Activated T-cell treated with anti-CD3 and anti-CD28 coated beads, Interleukin-2, amount 50 U/mL, for 4 hours (primary cell): ENCODE measurements around the gene PKP4. TPM values are rescaled to one million over a fixed set of nuclear protein-coding genes. Genes with fewer than 3 reads are reported as not detected.
"Not testable (repeated sequence)": the region's sequence is repeated elsewhere in the genome, so short reads cannot be mapped to it uniquely, and the experiment has no call there.

Experiments used
- ATAC-seq, 2 donors: fragments of 200-7000 bp; cut with Tn5 transposase; one replicate each; pipeline ENCODE4 v1.10.0; 2021
- DNase-seq: peaks from one replicate; pipeline ENCODE4 v3.0.0-alpha.2; 2020
- H3K27me3 Mint-ChIP-seq: one replicate; pipeline ENCODE4 v1.8.0; 2021; ENCODE audit warnings: low read depth, mixed read lengths
- H3K36me3 Mint-ChIP-seq: one replicate; pipeline ENCODE4 v1.8.0; 2022; ENCODE audit warnings: mixed read lengths; ENCODE audit not compliant: insufficient read depth
- H3K4me1 Mint-ChIP-seq: one replicate; pipeline ENCODE4 v1.8.0; 2021; ENCODE audit warnings: low read depth, mixed read lengths
- H3K4me3 Mint-ChIP-seq: one replicate; pipeline ENCODE4 v1.8.0; 2021; ENCODE audit warnings: mild to moderate bottlenecking, moderate library complexity, mixed read lengths
- H3K9me3 Mint-ChIP-seq: one replicate; pipeline ENCODE4 v1.8.0; 2021; ENCODE audit warnings: mixed read lengths
- total RNA-seq, 3 donors: library from RNA; stranded (reverse); gene quantifications; one replicate each; pipeline ENCODE4 v1.2.1, GENCODE V29; 2021

PKP4 gene, protein sequence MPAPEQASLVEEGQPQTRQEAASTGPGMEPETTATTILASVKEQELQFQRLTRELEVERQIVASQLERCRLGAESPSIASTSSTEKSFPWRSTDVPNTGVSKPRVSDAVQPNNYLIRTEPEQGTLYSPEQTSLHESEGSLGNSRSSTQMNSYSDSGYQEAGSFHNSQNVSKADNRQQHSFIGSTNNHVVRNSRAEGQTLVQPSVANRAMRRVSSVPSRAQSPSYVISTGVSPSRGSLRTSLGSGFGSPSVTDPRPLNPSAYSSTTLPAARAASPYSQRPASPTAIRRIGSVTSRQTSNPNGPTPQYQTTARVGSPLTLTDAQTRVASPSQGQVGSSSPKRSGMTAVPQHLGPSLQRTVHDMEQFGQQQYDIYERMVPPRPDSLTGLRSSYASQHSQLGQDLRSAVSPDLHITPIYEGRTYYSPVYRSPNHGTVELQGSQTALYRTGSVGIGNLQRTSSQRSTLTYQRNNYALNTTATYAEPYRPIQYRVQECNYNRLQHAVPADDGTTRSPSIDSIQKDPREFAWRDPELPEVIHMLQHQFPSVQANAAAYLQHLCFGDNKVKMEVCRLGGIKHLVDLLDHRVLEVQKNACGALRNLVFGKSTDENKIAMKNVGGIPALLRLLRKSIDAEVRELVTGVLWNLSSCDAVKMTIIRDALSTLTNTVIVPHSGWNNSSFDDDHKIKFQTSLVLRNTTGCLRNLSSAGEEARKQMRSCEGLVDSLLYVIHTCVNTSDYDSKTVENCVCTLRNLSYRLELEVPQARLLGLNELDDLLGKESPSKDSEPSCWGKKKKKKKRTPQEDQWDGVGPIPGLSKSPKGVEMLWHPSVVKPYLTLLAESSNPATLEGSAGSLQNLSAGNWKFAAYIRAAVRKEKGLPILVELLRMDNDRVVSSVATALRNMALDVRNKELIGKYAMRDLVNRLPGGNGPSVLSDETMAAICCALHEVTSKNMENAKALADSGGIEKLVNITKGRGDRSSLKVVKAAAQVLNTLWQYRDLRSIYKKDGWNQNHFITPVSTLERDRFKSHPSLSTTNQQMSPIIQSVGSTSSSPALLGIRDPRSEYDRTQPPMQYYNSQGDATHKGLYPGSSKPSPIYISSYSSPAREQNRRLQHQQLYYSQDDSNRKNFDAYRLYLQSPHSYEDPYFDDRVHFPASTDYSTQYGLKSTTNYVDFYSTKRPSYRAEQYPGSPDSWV
- 10 to 100 TPM; 11.5 to 17.7 (median 12.5) TPM for total RNA-seq

- no peaks in the 10 kb centered on the region for H3K36me3 Mint-ChIP-seq
These were observed at the start of gene PKP4, which contains the start of gene CCDC148 for GRCh38 chr2:158456309-158457066. Gene PKP4 (plus strand): TSS chr2:158456952. CDS start chr2:158533185, 76,233 bp downstream. Gene CCDC148 (minus strand): TSS chr2:158456753. CDS start chr2:158456439, 314 bp downstream.

GRCh38 chr2:158407031-158407430 lies 49.7 kb upstream of the PKP4 start:
- ATAC-seq (no peak), DNase-seq (no peak)
- Mint-ChIP-seq H3K36me3 (no peaks in the 10 kb centered on the region), H3K9me3 (peaks cover 17% of the 10 kb centered on the region), H3K4me1 (no peaks in the 10 kb centered on the region), H3K4me3 (no peak overlapping the region), H3K27me3 (peaks cover 2% of the 10 kb centered on the region)

More at GRCh38 chr2:158456309-158457066, at the start of gene PKP4, which contains the start of gene CCDC148:
- ATAC-seq (peak; percentile 91 to 92), DNase-seq (peak; percentile 86)
- no peaks in the 10 kb centered on the region for H3K9me3 Mint-ChIP-seq
- peak within 1 kb of the TSS; percentile 92 for H3K4me3 Mint-ChIP-seq
- peaks cover 21% of the 10 kb centered on the region for H3K4me1 Mint-ChIP-seq
- H3K27me3 Mint-ChIP-seq = peaks cover 3% of the 10 kb centered on the region

DNA sequence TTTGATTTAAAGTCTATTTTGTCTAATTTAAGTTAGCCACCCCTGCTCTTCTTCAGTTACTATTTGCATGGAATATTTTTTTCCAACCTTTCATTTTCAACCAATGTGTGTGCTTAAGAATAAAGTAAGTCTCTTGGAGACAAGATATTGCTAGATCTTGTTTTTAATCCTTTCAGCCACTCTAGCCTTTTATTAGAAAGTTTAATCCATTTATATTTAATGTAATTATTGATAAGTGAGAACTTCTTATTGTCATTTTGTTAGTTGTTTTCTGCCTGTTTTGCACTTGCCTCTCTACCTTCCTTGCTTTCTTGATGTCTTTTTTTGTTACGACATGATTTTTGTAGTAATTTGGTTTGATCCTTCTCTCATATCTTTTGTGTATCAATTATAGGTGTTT lies 46.6 kb upstream of the PKP4 start:
- Mint-ChIP-seq H3K9me3 (peaks cover 20% of the 10 kb centered on the region), H3K4me1 (no peaks in the 10 kb centered on the region), H3K27me3 (peaks cover 7% of the 10 kb centered on the region), H3K36me3 (no peaks in the 10 kb centered on the region), H3K4me3 (no peak overlapping the region)
- DNase-seq = no peak
- ATAC-seq = no peak

GRCh38 chr2:158411748-158412147 lies 45.0 kb upstream of the PKP4 start:
- Mint-ChIP-seq H3K4me3 (no peak overlapping the region), H3K9me3 (peaks cover 33% of the 10 kb centered on the region), H3K27me3 (peaks cover 16% of the 10 kb centered on the region), H3K36me3 (peaks cover 3% of the 10 kb centered on the region), H3K4me1 (no peaks in the 10 kb centered on the region)
- ATAC-seq (no peak), DNase-seq (no peak)

- H3K27me3 Mint-ChIP-seq = peaks cover 16% of the 10 kb centered on the region
These were observed 44.5 kb upstream of the PKP4 start for GRCh38 chr2:158412206-158412605.

GRCh38 chr2:158413581-158413980 lies 43.2 kb upstream of the PKP4 start:
- ATAC-seq = no peak
- H3K27me3 Mint-ChIP-seq = peaks cover 21% of the 10 kb centered on the region
- peaks cover 33% of the 10 kb centered on the region for H3K9me3 Mint-ChIP-seq
- no peaks in the 10 kb centered on the region for H3K4me1 Mint-ChIP-seq
- H3K4me3 Mint-ChIP-seq = no peak overlapping the region
- no peak for DNase-seq
- peaks cover 3% of the 10 kb centered on the region for H3K36me3 Mint-ChIP-seq

More at GRCh38 chr2:158412206-158412605, 44.5 kb upstream of the PKP4 start:
- H3K4me3 Mint-ChIP-seq = no peak overlapping the region
- H3K4me1 Mint-ChIP-seq = no peaks in the 10 kb centered on the region
- ATAC-seq (no peak), DNase-seq (no peak)
- H3K36me3 Mint-ChIP-seq = peaks cover 3% of the 10 kb centered on the region
- H3K9me3 Mint-ChIP-seq = peaks cover 33% of the 10 kb centered on the region

DNA sequence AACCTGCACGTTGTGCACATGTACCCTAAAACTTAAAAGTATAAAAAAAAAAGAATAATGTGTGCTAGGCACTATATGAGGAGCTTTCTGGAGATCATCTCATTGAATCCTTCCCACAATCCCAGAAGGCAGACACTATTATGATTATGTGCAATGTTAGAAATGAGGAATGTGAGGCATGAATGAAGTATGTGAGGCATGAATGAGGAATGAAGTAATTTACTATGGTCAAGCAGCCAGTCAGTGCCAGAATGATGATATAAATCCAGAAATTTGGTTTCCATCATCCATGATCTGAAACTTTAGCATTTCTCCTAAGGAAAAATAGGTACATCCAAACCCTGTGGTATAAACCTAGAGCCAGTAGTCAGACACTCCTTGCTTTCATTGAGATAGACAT lies 42.2 kb upstream of the PKP4 start:
- H3K4me3 Mint-ChIP-seq = no peak overlapping the region
- peaks cover 33% of the 10 kb centered on the region for H3K9me3 Mint-ChIP-seq
- peaks cover 3% of the 10 kb centered on the region for H3K36me3 Mint-ChIP-seq
- ATAC-seq (no peak), DNase-seq (no peak)
- no peaks in the 10 kb centered on the region for H3K4me1 Mint-ChIP-seq
- H3K27me3 Mint-ChIP-seq = peaks cover 23% of the 10 kb centered on the region

DNA sequence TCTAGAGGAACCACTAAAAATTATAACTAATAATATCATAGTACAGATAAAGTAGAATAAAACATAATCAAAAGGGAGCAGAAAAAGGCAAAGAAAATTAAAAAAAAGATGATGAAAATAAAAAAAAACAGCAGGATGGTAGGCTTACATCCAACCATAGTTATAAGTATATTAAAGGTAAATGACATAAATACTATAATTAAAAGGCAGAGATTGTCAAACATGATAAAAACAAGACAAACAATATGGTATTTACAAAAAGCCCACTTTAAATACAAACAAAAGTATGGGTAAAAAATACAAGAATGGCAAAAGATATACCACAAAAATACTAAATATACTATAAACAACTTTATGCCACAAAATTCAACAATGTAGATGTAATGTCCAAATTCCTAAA lies 24.6 kb upstream of the PKP4 start:
- ATAC-seq (no peak), DNase-seq (no peak)
- Mint-ChIP-seq H3K4me1 (no peaks in the 10 kb centered on the region), H3K4me3 (no peak overlapping the region), H3K36me3 (no peaks in the 10 kb centered on the region), H3K9me3 (peaks cover 3% of the 10 kb centered on the region), H3K27me3 (peaks cover 7% of the 10 kb centered on the region)

GRCh38 chr2:158433716-158434115 lies 23.0 kb upstream of the PKP4 start:
- DNase-seq, H3K36me3 Mint-ChIP-seq, ATAC-seq, H3K4me1 Mint-ChIP-seq, H3K27me3 Mint-ChIP-seq, H3K4me3 Mint-ChIP-seq, H3K9me3 Mint-ChIP-seq: not testable (repeated sequence)

- not testable (repeated sequence) for H3K36me3 Mint-ChIP-seq, DNase-seq, H3K27me3 Mint-ChIP-seq, H3K4me1 Mint-ChIP-seq, H3K4me3 Mint-ChIP-seq, ATAC-seq, H3K9me3 Mint-ChIP-seq
These were observed 17.7 kb upstream of the PKP4 start for GRCh38 chr2:158439062-158439461.

- Mint-ChIP-seq H3K36me3 (no peaks in the 10 kb centered on the region), H3K4me3 (no peak overlapping the region), H3K27me3 (no peaks in the 10 kb centered on the region), H3K4me1 (no peaks in the 10 kb centered on the region), H3K9me3 (no peaks in the 10 kb centered on the region)
- ATAC-seq (no peak), DNase-seq (no peak)
These were observed 13.1 kb upstream of the PKP4 start for GRCh38 chr2:158443606-158444005.

DNA sequence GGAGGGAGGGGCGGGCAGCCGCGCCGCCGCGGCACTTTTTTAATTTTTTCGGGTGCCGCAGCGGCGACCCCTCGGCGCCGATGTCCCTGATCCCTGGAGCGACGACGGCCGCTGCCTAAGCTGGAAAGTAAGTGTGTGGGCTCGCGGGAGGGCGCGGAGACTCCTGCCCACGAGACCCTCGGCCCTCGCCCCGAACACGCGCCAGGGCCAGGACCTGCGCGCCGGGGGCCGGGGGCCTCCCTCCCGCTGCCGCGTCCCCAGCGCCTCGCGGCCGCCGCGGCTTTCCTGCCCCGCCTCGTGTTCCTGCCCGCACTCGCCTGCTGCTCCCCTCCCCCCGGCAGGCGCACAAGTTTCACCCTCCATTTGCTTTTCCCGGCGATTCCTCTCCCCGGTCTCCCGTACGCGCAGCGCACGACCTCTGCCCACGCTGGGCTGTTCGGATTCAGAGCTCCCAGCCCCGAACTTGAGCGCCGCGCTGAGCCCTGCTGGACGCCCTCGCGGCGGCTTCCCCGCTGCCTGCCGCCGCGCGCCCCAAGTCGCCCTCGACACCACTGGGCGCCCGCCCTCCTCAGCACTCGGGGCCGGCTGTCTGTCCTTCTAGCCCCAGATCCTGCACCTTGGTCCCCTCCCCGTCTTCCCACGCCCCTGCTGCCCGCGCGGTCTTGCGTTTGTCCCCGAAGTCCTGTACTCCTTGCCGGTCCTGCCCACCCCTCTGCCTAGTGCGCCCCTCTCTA lies 507 bp downstream of the PKP4 start:
- Mint-ChIP-seq H3K9me3 (no peaks in the 10 kb centered on the region), H3K4me1 (peaks cover 23% of the 10 kb centered on the region), H3K36me3 (no peaks in the 10 kb centered on the region), H3K27me3 (peaks cover 3% of the 10 kb centered on the region), H3K4me3 (peak overlapping the region; percentile 92)
- ATAC-seq = peak; percentile 50 to 52
- DNase-seq = peak; percentile 32
